Loucy (cell line): ENCODE results near the gene PAPOLG.

ENCODE experiments used
- CTCF ChIP-seq: fragments of 200-600 bp; sonication (generic); conservative IDR thresholded peaks from 2 replicates; pipeline ENCODE4 v1.5.1; 2014; ENCODE audit warnings: mild to moderate bottlenecking, antibody characterized with exemption, low read length
- EZH2phosphoT487 ChIP-seq: fragments of 200-600 bp; IDR thresholded peaks from 2 replicates; pipeline ENCODE4 v1.6.1; 2018; ENCODE audit warnings: antibody characterized with exemption, mild to moderate bottlenecking, moderate library complexity, borderline replicate concordance

- TF ChIP-seq EZH2phosphoT487 (no peak), CTCF (no peak)
Measured at GRCh38 chr2:60717691-60718090, 38.4 kb upstream of the PAPOLG start.
